Panc1 (cell line): ENCODE measurements around the gene FTO.

Source experiments
- CTCF ChIP-seq: fragments of 450-650 bp; IDR thresholded peaks from 2 replicates; pipeline ENCODE4 v1.5.1; 2017; ENCODE audit warnings: mild to moderate bottlenecking
- SIN3A ChIP-seq: IDR thresholded peaks from 2 replicates; pipeline ENCODE4 v1.6.1; 2012; ENCODE audit warnings: low read depth, mild to moderate bottlenecking, low read length, moderate library complexity, borderline replicate concordance; ENCODE audit not compliant: insufficient read depth
- TCF7L2 ChIP-seq: IDR thresholded peaks from 2 replicates; pipeline ENCODE4 v1.6.1; 2011; ENCODE audit warnings: mild to moderate bottlenecking, low read depth, low read length, inconsistent platforms

DNA sequence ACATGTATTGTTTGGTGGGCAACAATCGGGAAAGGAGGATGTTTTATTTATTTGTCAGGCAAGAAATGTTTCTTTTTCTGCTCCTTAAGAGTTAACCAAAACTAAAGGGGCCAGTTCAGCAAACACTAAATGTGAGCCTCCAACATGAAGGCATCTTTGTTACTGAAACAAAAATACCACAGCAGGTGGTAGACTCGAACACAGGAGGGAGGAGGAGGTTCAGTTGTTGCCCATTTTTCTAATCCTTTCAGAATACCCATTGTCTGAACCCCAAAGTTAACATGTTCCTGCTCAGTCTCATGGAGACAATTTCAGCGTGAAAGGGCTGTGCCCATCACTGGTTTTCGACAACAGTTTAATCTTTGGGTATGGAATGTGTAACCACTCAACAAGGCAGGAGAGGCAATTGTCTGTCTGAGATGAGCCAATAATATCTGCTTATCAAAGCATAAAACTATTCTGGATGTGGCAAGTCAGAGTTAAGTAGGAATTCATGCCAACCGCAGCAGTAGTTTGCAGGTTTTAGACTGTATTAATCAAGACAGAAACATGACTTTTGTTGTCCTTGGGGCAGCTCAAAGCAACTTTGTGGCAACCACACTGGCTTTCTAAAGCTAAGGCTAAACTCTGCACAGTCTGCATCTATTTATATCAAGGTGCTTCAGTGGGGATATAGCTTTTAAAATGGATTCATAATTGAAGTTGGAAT lies 211.7 kb downstream of the FTO start:
- TF ChIP-seq CTCF (no peak), SIN3A (no peak), TCF7L2 (no peak)
